ENCODE data around the gene SCARF1. TPM values are rescaled to one million over a fixed set of nuclear protein-coding genes. Genes with fewer than 3 reads are reported as not detected.

Gene SCARF1
- total RNA-seq, 2 experiments from 2014 or later: 0.19 to 0.29 TPM

GRCh38 chr17:1625581-1625980, 20.0 kb downstream of the SCARF1 start:
- ChIA-PET CTCF (ENCODE audit: unreplicated experiment) (no interaction called here), POLR2A (interaction anchor here (0.6 to 1.3 kb wide), 4 partner anchors 8 to 59 kb away, joined by 3 to 5 read pairs (median 4); no protein-coding TSS in a partner anchor)
- no peaks in the 10 kb centered on the region for H4K20me1 ChIP-seq (ENCODE audit: insufficient read depth, low read length)
- DNase-seq (ENCODE audit: low spot score): no peak
- no peak overlapping the region for H3K27ac ChIP-seq (ENCODE audit: low read depth, low read length, poor library complexity, severe bottlenecking)
- BruUV-seq (replicated peaks): no TSS peak
- intact Hi-C loops (cut with micrococcal nuclease; ENCODE audit: unreplicated experiment): loop anchor here (5.0 kb wide), 1 partner anchor 108 kb away; the partner anchor contains the start of gene INPP5K
- H2AFZ ChIP-seq (ENCODE audit: low read length): peak overlapping the region; percentile 33; the same call in 1 of the 2 replicates
- no peaks in the 10 kb centered on the region for H3K9me2 ChIP-seq (ENCODE audit: insufficient read depth, low read length)
- TF ChIP-seq CTCF (conservative IDR thresholded peaks at IDR 0.05; ENCODE audit: low read length): no peak
- TF ChIP-seq EZH2phosphoT487 (IDR thresholded peaks at IDR 0.05; ENCODE audit: borderline replicate concordance, low read depth, low read length): no peak
- no peaks in the 10 kb centered on the region for H3K9me3 ChIP-seq (ENCODE audit: low read length)
- peaks cover 45% of the 10 kb centered on the region for H3K4me1 ChIP-seq (ENCODE audit: insufficient read depth, low read length, poor library complexity, severe bottlenecking)
- H3K36me3 ChIP-seq (ENCODE audit: insufficient read depth, low read length): peaks cover 5% of the 10 kb centered on the region
- peak overlapping the region; percentile 90 for H3K4me2 ChIP-seq (ENCODE audit: low read length)
- H3K79me2 ChIP-seq (ENCODE audit: insufficient read depth, low read depth, low read length): no peaks in the 10 kb centered on the region
- peak overlapping the region; percentile 80 for H3K4me3 ChIP-seq (ENCODE audit: low read depth, low read length, poor library complexity, severe bottlenecking)

- ChIA-PET CTCF (ENCODE audit: unreplicated experiment) (no interaction called here), POLR2A (interaction anchor here (0.6 kb wide), 1 partner anchor 58 kb away, joined by 3 read pairs; no protein-coding TSS in a partner anchor)
- no peak for DNase-seq (ENCODE audit: low spot score)
- BruUV-seq (replicated peaks): no TSS peak
- Histone ChIP-seq H3K36me3 (ENCODE audit: insufficient read depth, low read length) (peaks cover 5% of the 10 kb centered on the region), H3K4me2 (ENCODE audit: low read length) (peak overlapping the region; percentile 90), H3K9me3 (ENCODE audit: low read length) (no peaks in the 10 kb centered on the region), H3K4me1 (ENCODE audit: insufficient read depth, low read length, poor library complexity, severe bottlenecking) (peaks cover 39% of the 10 kb centered on the region), H3K27ac (ENCODE audit: low read depth, low read length, poor library complexity, severe bottlenecking) (no peak overlapping the region), H3K9me2 (ENCODE audit: insufficient read depth, low read length) (no peaks in the 10 kb centered on the region), H2AFZ (ENCODE audit: low read length) (peak overlapping the region; percentile 33; the same call in 1 of the 2 replicates), H3K79me2 (ENCODE audit: insufficient read depth, low read depth, low read length) (no peaks in the 10 kb centered on the region), H4K20me1 (ENCODE audit: insufficient read depth, low read length) (no peaks in the 10 kb centered on the region), H3K4me3 (ENCODE audit: low read depth, low read length, poor library complexity, severe bottlenecking) (no peak overlapping the region)
- intact Hi-C loops (cut with micrococcal nuclease; ENCODE audit: unreplicated experiment): loop anchor here (5.0 kb wide), 1 partner anchor 108 kb away; the partner anchor contains the start of gene INPP5K
- no peak for TF ChIP-seq EZH2phosphoT487 (IDR thresholded peaks at IDR 0.05; ENCODE audit: borderline replicate concordance, low read depth, low read length)
- no peak for TF ChIP-seq CTCF (conservative IDR thresholded peaks at IDR 0.05; ENCODE audit: low read length)
Observed at GRCh38 chr17:1625053-1625452, 20.5 kb downstream of the SCARF1 start.

- TF ChIP-seq EZH2phosphoT487 (IDR thresholded peaks at IDR 0.05; ENCODE audit: borderline replicate concordance, low read depth, low read length) (no peak), CTCF (conservative IDR thresholded peaks at IDR 0.05; ENCODE audit: low read length) (no peak)
- Histone ChIP-seq H3K4me1 (ENCODE audit: insufficient read depth, low read length, poor library complexity, severe bottlenecking) (peaks cover 35% of the 10 kb centered on the region), H3K79me2 (ENCODE audit: insufficient read depth, low read depth, low read length) (no peaks in the 10 kb centered on the region), H3K4me2 (ENCODE audit: low read length) (peak overlapping the region; percentile 90), H2AFZ (ENCODE audit: low read length) (no peak overlapping the region; the same call in 1 of the 2 replicates), H3K4me3 (ENCODE audit: low read depth, low read length, poor library complexity, severe bottlenecking) (no peak overlapping the region), H3K9me2 (ENCODE audit: insufficient read depth, low read length) (no peaks in the 10 kb centered on the region), H3K36me3 (ENCODE audit: insufficient read depth, low read length) (peaks cover 5% of the 10 kb centered on the region), H3K27ac (ENCODE audit: low read depth, low read length, poor library complexity, severe bottlenecking) (no peak overlapping the region), H4K20me1 (ENCODE audit: insufficient read depth, low read length) (no peaks in the 10 kb centered on the region), H3K9me3 (ENCODE audit: low read length) (no peaks in the 10 kb centered on the region)
- CTCF ChIA-PET (ENCODE audit: unreplicated experiment): no interaction called here
- DNase-seq (ENCODE audit: low spot score): no peak
- POLR2A ChIA-PET: interaction anchor here (0.6 kb wide), 1 partner anchor 50 kb away, joined by 4 read pairs; no protein-coding TSS in a partner anchor
- intact Hi-C loops (cut with micrococcal nuclease; ENCODE audit: unreplicated experiment): loop anchor here (5.0 kb wide), 1 partner anchor 107 kb away; the partner anchor contains the start of gene INPP5K
- no TSS peak for BruUV-seq (replicated peaks)
Observed at GRCh38 chr17:1624650-1625049, 20.9 kb downstream of the SCARF1 start.

All from OCI-LY7 (cell line).